LNCAP (cell line): Measurements from ENCODE around the gene GMEB2.

Source experiments
- TF ChIP-seq, protein P1 (sequence below): fragments of 450-650 bp; IDR thresholded peaks from 2 replicates; pipeline ENCODE4 v1.5.1; 2017; ENCODE audit warnings: mild to moderate bottlenecking

The GMEB2 gene

DNA sequence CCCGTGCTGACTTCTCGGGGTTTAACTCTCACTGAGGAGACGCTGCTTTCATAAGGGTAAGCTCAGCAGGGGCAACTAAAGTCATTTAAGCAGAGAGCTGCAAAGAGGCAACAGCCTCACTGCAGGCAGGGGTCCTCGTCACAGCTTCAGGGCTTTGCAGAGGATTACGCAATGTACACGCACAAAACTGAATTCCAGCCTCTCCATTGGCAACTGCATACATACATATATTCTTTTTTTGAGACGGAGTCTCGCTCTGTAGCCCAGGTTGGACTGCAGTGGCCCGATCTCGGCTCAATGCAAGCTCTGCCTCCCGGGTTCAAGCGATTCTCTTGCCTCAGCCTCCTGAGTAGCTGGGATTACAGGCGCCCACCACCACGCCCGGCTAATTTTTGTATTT lies 2.4 kb downstream of the GMEB2 start:
- TF ChIP-seq, protein P1, sequence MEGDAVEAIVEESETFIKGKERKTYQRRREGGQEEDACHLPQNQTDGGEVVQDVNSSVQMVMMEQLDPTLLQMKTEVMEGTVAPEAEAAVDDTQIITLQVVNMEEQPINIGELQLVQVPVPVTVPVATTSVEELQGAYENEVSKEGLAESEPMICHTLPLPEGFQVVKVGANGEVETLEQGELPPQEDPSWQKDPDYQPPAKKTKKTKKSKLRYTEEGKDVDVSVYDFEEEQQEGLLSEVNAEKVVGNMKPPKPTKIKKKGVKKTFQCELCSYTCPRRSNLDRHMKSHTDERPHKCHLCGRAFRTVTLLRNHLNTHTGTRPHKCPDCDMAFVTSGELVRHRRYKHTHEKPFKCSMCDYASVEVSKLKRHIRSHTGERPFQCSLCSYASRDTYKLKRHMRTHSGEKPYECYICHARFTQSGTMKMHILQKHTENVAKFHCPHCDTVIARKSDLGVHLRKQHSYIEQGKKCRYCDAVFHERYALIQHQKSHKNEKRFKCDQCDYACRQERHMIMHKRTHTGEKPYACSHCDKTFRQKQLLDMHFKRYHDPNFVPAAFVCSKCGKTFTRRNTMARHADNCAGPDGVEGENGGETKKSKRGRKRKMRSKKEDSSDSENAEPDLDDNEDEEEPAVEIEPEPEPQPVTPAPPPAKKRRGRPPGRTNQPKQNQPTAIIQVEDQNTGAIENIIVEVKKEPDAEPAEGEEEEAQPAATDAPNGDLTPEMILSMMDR: no peak

DNA sequence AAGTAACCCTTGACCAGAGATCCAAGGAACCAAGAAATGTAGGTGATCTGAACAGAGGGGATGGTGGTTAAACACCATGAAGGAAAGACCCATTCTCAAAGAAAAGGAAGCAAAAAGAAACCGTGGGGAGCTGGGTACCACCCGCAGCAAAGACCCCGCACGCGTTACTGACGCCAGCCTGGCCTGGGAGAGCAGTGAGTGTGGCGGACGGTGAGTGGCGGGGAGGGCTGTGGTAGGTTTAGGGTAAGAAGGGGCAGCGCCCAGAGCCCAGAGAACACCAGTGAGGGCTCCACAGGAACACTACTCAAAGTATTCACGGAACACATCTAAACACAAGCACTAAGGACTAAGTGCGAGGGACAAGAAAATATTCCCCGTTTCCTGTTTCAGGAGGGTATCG lies 4.2 kb downstream of the GMEB2 start:
- TF ChIP-seq, protein P1: no peak

DNA sequence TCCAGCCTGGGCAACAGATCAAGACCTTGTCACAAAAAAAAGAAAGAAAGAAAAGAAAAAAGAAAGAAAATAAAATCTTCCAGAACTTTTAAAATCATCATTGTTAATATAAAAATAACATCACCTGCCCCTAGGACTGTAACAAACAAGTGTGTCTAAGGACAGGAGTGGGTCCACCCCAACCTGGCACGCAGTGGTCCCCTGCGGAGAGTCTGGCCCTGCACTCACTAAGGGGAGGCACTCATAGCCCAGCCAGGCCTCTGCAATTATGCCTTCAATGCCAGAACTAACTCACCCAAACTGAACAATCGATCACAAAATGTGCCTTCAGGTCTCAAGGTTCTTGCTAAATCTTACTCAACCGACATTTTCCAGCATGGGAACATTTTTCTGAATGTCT lies 4.8 kb downstream of the GMEB2 start:
- TF ChIP-seq, protein P1: no peak

DNA sequence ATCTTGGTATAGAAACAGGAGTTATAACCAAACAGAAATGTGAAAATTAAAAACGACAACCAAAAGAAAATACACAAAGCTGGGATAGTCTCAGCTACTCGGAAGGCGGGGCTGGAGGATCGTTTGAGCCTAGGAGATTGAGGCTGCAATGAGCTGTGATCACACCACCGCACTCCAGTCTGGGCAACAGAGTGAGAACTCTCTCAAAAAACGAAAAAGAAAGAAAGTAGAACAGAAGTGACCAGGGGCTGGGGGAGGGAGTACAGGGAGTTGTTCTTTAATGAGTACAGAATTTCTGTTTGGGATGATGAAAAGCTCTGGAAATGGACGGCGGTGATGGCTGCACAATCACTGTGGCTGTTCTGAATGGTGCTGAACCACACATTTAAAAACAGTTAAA lies 5.9 kb downstream of the GMEB2 start:
- TF ChIP-seq, protein P1: no peak

DNA sequence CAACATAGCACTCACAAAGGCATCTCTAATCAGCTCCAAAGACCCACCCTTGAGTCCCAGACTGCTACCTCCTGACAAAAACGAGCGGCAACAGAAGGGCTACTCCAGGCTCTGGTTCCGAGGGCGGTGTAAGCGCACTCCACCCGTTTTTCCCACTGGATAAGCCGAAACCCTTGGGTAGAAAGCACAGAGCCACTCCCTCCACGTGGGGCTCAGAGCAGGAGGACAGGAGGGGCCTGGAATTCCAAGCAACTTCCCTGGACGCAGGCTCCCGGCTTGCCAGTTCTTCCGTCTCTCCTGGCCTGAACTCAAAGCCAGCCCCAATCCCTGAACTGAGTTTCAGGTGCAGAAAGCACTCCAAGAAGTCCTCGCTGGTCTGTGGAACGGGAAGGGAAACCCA lies 7.4 kb downstream of the GMEB2 start:
- TF ChIP-seq, protein P1: no peak

DNA sequence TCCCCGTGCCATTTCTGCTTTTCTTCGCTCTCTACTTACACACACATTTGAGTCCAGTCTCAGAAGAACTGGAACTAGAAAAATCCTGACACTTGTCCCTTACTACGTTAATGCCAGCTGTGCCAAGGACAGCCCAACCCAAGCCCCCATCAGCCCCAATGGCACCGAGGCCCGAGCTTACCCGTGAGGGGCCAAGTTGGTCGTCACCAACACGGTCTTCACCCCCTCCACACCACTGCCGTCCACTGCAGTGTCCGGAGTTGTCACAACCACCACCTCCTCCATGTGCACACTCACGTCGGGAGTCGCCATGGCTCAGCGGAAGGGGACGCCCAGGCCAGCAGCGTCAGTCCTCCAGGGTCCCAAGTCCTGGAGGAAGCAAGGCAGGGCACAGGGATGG lies 7.8 kb downstream of the GMEB2 start:
- TF ChIP-seq, protein P1: no peak

DNA sequence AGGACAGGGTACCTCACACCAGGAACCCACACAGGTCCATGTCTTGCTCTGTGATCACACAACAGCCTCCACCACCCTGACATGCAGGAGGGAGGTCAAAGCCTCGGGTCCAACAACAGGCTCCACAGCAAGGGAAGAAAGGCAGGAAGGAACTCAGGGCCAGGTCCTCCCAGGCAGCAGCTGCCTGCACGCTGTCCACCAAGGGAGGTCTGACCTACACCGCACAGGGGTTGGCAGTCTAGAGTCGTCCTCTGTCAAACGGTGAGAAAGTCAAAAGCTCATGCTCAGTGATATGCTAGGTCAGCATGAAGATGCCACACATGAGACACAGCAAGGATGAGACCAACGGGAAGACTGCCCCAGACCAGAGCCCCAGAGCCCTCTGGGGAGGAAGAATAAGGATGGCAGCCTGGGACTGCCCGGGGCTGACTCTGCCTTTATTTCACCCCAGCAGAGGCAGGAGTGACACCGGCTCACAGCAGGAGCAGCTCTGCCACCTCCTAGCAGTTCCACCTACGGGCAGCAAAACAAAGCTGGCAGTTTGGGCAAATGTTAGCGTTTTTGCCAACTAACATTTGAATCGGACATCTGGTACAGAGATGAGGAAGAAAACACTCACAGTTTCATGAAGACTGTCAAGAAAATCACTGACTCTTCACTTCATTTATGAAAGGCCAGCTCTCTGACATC lies 8.5 kb downstream of the GMEB2 start:
- TF ChIP-seq, protein P1: no peak

DNA sequence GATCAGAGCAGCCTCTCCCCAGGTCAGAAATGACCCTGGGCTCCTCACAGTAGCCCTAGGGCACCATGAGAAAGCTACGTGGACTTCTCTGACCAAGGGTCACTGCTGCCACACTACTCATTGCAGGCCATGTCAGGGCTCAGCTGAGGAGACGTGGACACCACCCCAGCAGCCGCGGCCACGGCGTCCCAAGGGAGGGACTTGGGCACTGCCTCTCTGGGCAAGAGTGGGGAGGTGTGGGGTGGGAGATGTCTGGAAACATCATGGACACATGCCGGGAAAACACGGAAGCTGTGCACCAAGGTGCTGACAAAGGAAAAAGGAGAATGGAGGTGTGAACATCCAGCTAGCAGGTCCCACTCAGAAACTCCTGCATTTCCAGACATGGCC lies 9.0 kb downstream of the GMEB2 start:
- TF ChIP-seq, protein P1: no peak
